Measurements from ENCODE around the gene DNAAF2. TPM values are rescaled to one million over a fixed set of nuclear protein-coding genes. Genes with fewer than 3 reads are reported as not detected.
A peak's percentile ranks its signal among the peaks of the same experiment; 100 is the strongest.

DNAAF2 gene
- total and polyA plus RNA-seq, 2 of the 8 experiments (the other 6 are each of a cell fraction or from before 2014, with no cell fraction given), result 12.2 to 30.0 TPM

- 90% methylated on average over 4 of the region's 4 CpGs; no CpG with 5 or more reads in 1 of the 2 experiments for WGBS, 2 experiments (ENCODE audit: extremely low coverage in 1 of 2, insufficient coverage in 1 of 2, insufficient read length in 1 of 2, insufficient replicate concordance in 2 of 2, low coverage in 1 of 2, low lambda C conversion rate in 2 of 2, missing lambda C conversion rate in 1 of 2)
- no peak overlapping the region for H2BK20ac ChIP-seq (ENCODE audit: low read length)
- TF ChIP-seq GTF2F1 (IDR thresholded peaks at IDR 0.05; ENCODE audit: borderline replicate concordance, low read depth, low read length), result peak; percentile 61; the same call in 1 of the 2 replicates
- no peak for TF ChIP-seq SP1 (IDR thresholded peaks at IDR 0.05; ENCODE audit: low read depth, low read length)
- peak; percentile 45 for TF ChIP-seq TAF7 (optimal IDR thresholded peaks at IDR 0.05; ENCODE audit: borderline replicate concordance, low read depth, low read length)
- peak; percentile 78 to 89 for TF ChIP-seq POLR2A (IDR thresholded peaks at IDR 0.05; ENCODE audit: control extremely low read depth in 1 of 2, low read depth in 2 of 2, low read length in 2 of 2)
- no peak for TF ChIP-seq SP2 (IDR thresholded peaks at IDR 0.05; ENCODE audit: low read length)
- 0 out of 2 replicates have a peak, but pooled peaks have one; percentile 44 for TF ChIP-seq CHD2 (IDR thresholded peaks at IDR 0.05; ENCODE audit: low read length)
- peak; percentile 63; the same call in 1 of the 2 replicates for TF ChIP-seq ATF2 (IDR thresholded peaks at IDR 0.05; ENCODE audit: low read length)
These were observed 52.7 kb downstream of the DNAAF2 start for GRCh38 chr14:49582113-49582977.

More at GRCh38 chr14:49582113-49582977, 52.7 kb downstream of the DNAAF2 start:
- FAIRE-seq (no peak), DNase-seq (ENCODE audit: low read depth in 1 of 2, low spot score in 2 of 2) (no peak)
- CTCF ChIA-PET (ENCODE audit: partially characterized antibody), result no interaction called here
- Histone ChIP-seq H3K56ac (replicated peaks; ENCODE audit: insufficient read length, low read depth, low read length) (peak overlapping the region; percentile 32), H3K36me3 (ENCODE audit: control insufficient read depth in 2 of 4, insufficient read depth in 4 of 4, low read length in 3 of 4) (peaks cover 0 to 46% (median 22%) of the 10 kb centered on the region in 4 experiments; a peak in 7 of 8 replicates), H3K23me2 (ENCODE audit: low read depth, low read length) (peaks cover 2% of the 10 kb centered on the region), H3K79me2 (ENCODE audit: control insufficient read depth in 1 of 2, insufficient read depth in 2 of 2, low read length in 2 of 2) (peaks cover 25 to 70% of the 10 kb centered on the region in 2 experiments), H4K5ac (ENCODE audit: insufficient read length, low read depth, low read length) (no peak overlapping the region), H3K14ac (ENCODE audit: insufficient read length) (no peak overlapping the region), H4K91ac (replicated peaks; ENCODE audit: insufficient read length, low read length) (no peak overlapping the region), H4K8ac (ENCODE audit: extremely low read depth, insufficient read depth, low read length) (no peak overlapping the region), H3K79me1 (ENCODE audit: low read depth, low read length) (no peaks in the 10 kb centered on the region), H3K23ac (ENCODE audit: insufficient read length) (no peak overlapping the region), H4K20me1 (replicated peaks in 1 of 2; ENCODE audit: control insufficient read depth in 1 of 2, insufficient read depth in 2 of 2, low read length in 2 of 2) (peaks cover 18 to 24% of the 10 kb centered on the region in 2 experiments), H2AK5ac (ENCODE audit: low read depth, low read length) (no peak overlapping the region), H2BK12ac (ENCODE audit: low read depth, low read length) (no peak overlapping the region), H3K4me2 (ENCODE audit: insufficient read depth in 1 of 2, low read depth in 2 of 2, low read length in 2 of 2) (peak overlapping the region in 1 of 2 experiments; percentile 9; a peak in 1 of 4 replicates), H2BK15ac (ENCODE audit: low read length) (no peak overlapping the region), H3K4me1 (replicated peaks in 1 of 4; ENCODE audit: control insufficient read depth in 3 of 4, insufficient read depth in 4 of 4, low read length in 3 of 4) (peaks cover 0 to 9% (median 5%) of the 10 kb centered on the region in 4 experiments; a peak in 6 of 7 replicates), H3K27me3 (replicated peaks in 1 of 4; ENCODE audit: control insufficient read depth in 3 of 4, extremely low read depth in 1 of 4, insufficient read depth in 3 of 4, low read length in 3 of 4) (no peaks in the 10 kb centered on the region), H2AFZ (ENCODE audit: low read length) (no peak overlapping the region), H2BK5ac (ENCODE audit: low read depth, low read length) (no peak overlapping the region), H2BK120ac (replicated peaks; ENCODE audit: low read depth, low read length) (no peak overlapping the region), H3K4me3 (ENCODE audit: extremely low read depth in 1 of 4, insufficient read depth in 2 of 4, low read depth in 3 of 4, low read length in 4 of 4) (peak overlapping the region in 1 of 4 experiments; percentile 100; a peak in 1 of 8 replicates), H3K9me3 (ENCODE audit: insufficient read depth in 2 of 2, low read depth in 1 of 2, low read length in 1 of 2) (no peaks in the 10 kb centered on the region), H3K18ac (ENCODE audit: extremely low read depth, low read length) (no peak overlapping the region), H3K4ac (replicated peaks; ENCODE audit: insufficient read length, low read depth, low read length) (no peak overlapping the region), H3K27ac (ENCODE audit: low read depth, low read length) (no peak overlapping the region; the same call in 1 of the 2 replicates), H3K9ac (replicated peaks in 1 of 4; ENCODE audit: extremely low read depth in 1 of 4, low read depth in 3 of 4, low read length in 3 of 4) (peak overlapping the region in 1 of 4 experiments; percentile 69; a peak in 3 of 7 replicates)
- POLR2A ChIA-PET (ENCODE audit: partially characterized antibody), result interaction anchor here (0.6 to 11.0 kb wide), 19 partner anchors 9 to 185 kb away, joined by 3 to 169 read pairs (median 5); partner anchors contain the start of genes LRR1, MGAT2, POLE2 and RPL36AL

All from H1 (cell line).